K562 (cell line): ENCODE results near the gene NES. TPM values are rescaled to one million over a fixed set of nuclear protein-coding genes. Genes with fewer than 3 reads are reported as not detected.

ENCODE experiments used
- BACH1 ChIP-seq: fragments of 200-800 bp; sonication (Bioruptor generic); IDR thresholded peaks from 2 replicates; pipeline ENCODE4 v1.6.1; 2016; ENCODE audit warnings: missing genetic modification characterization, missing compliant biosample characterization
- BCOR ChIP-seq: fragments of 450-650 bp; IDR thresholded peaks from 2 replicates; pipeline ENCODE4 v1.6.1; 2016
- CREB1 ChIP-seq, 2 experiments: sonication (generic) in 1 of 2; formaldehyde crosslinking in 1 of 2; IDR thresholded peaks; 2 replicates each; pipeline versions ENCODE4 v1.6.1 to v1.8.0; 2012 to 2022; ENCODE audit warnings: inconsistent platforms in 1 of 2, mild to moderate bottlenecking in 1 of 2, missing genetic modification reagents in 1 of 2, moderate library complexity in 1 of 2
- CTCF ChIP-seq, 3 experiments: IDR thresholded peaks in 2 of 3; conservative IDR thresholded peaks in 1 of 3; 2 replicates each; pipeline ENCODE4 v1.5.1; 2011 to 2012; ENCODE audit warnings: low read length in 3 of 3, mild to moderate bottlenecking in 3 of 3, control low read depth in 2 of 3, improper control_type of control experiment in 1 of 3, inconsistent platforms in 1 of 3, low read depth in 1 of 3, mixed read lengths in 1 of 3, moderate library complexity in 1 of 3; ENCODE audit not compliant: insufficient read depth in 2 of 3
- EHMT2 ChIP-seq: fragments of 450-650 bp; IDR thresholded peaks from 2 replicates; pipeline ENCODE4 v1.6.1; 2018; ENCODE audit warnings: antibody characterized with exemption
- FOXK1 ChIP-seq: sonication (generic); formaldehyde crosslinking; IDR thresholded peaks from 2 replicates; pipeline ENCODE4 v1.8.0; 2022; ENCODE audit warnings: missing genetic modification reagents, mild to moderate bottlenecking, borderline replicate concordance
- KDM4B ChIP-seq, 2 experiments: fragments of 450-650 bp in 1 of 2; sonication (generic) in 1 of 2; IDR thresholded peaks; 2 replicates each; pipeline ENCODE4 v1.6.1; 2016 to 2017; ENCODE audit warnings: borderline replicate concordance in 2 of 2, antibody characterized with exemption in 1 of 2, low read depth in 1 of 2, mild to moderate bottlenecking in 1 of 2
- MBD2 ChIP-seq: sonication (generic); IDR thresholded peaks from 2 replicates; pipeline ENCODE4 v1.6.1; 2016; ENCODE audit warnings: low read depth, borderline replicate concordance
- MCM3 ChIP-seq: fragments of 450-650 bp; IDR thresholded peaks from 2 replicates; pipeline ENCODE4 v1.6.1; 2016
- NFRKB ChIP-seq: fragments of 450-650 bp; IDR thresholded peaks from 2 replicates; pipeline ENCODE4 v1.6.1; 2016; ENCODE audit warnings: low read depth
- YY1 ChIP-seq, 3 experiments: IDR thresholded peaks; 2 replicates each; pipeline ENCODE4 v1.6.1; 2011; ENCODE audit warnings: low read length in 2 of 3, mild to moderate bottlenecking in 2 of 3, moderate library complexity in 2 of 3, borderline replicate concordance in 1 of 3, control low read depth in 1 of 3, low read depth in 1 of 3; ENCODE audit not compliant: insufficient read depth in 3 of 3, insufficient replicate concordance in 2 of 3, control insufficient read depth in 1 of 3, insufficient read length in 1 of 3; ENCODE audit errors: extremely low read depth in 1 of 3
- ZBTB33 ChIP-seq: sonication (generic); formaldehyde crosslinking; IDR thresholded peaks from 2 replicates; pipeline ENCODE4 v1.8.1; 2023; ENCODE audit warnings: mild to moderate bottlenecking, missing genetic modification reagents
- ZBTB34 ChIP-seq: fragments of 250-450 bp; sonication (Bioruptor Pico); IDR thresholded peaks from 2 replicates; pipeline ENCODE4 v1.8.0; 2021; ENCODE audit warnings: mild to moderate bottlenecking, moderate library complexity
- ZBTB5 ChIP-seq: fragments of 450-650 bp; IDR thresholded peaks from 2 replicates; pipeline ENCODE4 v1.6.1; 2017; ENCODE audit warnings: antibody characterized with exemption
- ZBTB7A ChIP-seq: IDR thresholded peaks from 2 replicates; pipeline ENCODE4 v1.6.1; 2011; ENCODE audit warnings: low read depth, mild to moderate bottlenecking, low read length, moderate library complexity, borderline replicate concordance; ENCODE audit not compliant: control insufficient read depth
- ZBTB8A ChIP-seq: fragments of 450-650 bp; IDR thresholded peaks from 2 replicates; pipeline ENCODE4 v1.6.1; 2018; ENCODE audit warnings: mild to moderate bottlenecking, moderate library complexity; ENCODE audit not compliant: partially characterized antibody
- ZNF384 ChIP-seq: IDR thresholded peaks from 2 replicates; pipeline ENCODE4 v1.6.1; 2012; ENCODE audit warnings: low read depth, low read length, improper control_type of control experiment
- polyA plus RNA-seq, 8 experiments: library from polyadenylated mRNA; depleted of rRNA in 4 of 8; stranded (reverse) in 5 of 8; unstranded in 3 of 8; fragments of >200 nt; fragmentation: Nextera tagmentation in 2 of 8; fragmentation: Illumina TruSeq in 1 of 8; extraction: Ambion mirVana in 2 of 8; extraction: Trizol in 1 of 8; gene quantifications; 2 replicates each; pipeline versions ENCODE4 v1.2.1 to v1.2.3, GENCODE V29; 2011 to 2014; ENCODE audit warnings: inconsistent platforms in 1 of 8, missing spikeins in 1 of 8
- total RNA-seq, 7 experiments: library from RNA; depleted of rRNA in 6 of 7; stranded (reverse); fragments of >200 nt in 6 of 7; fragmentation: Illumina TruSeq in 2 of 7; extraction: Trizol in 2 of 7; gene quantifications; 2 replicates each; pipeline versions ENCODE4 v1.2.1 to v1.2.3, GENCODE V29; 2011 to 2021; ENCODE audit warnings: low replicate concordance in 1 of 7

The NES gene
- total and polyA plus RNA-seq, 9 of the 15 experiments (the other 6 are each of a cell fraction or from before 2014, with no cell fraction given): 0.10 to 8.6 (median 4.2) TPM

- no peak for TF ChIP-seq ZBTB5
- no peak for TF ChIP-seq ZBTB8A
- peak; percentile 67; the same call in 1 of the 2 replicates for TF ChIP-seq BACH1
- TF ChIP-seq ZBTB7A: peak; percentile 83; the same call in 1 of the 2 replicates
- TF ChIP-seq NFRKB: peak; percentile 56; the same call in 1 of the 2 replicates
- peak in 1 of 3 experiments; percentile 17; a peak in 2 of 6 replicates for TF ChIP-seq CTCF (IDR thresholded peaks at IDR 0.05 in 2 of 3, conservative IDR thresholded peaks at IDR 0.05 in 1 of 3; ENCODE audit: insufficient read depth in 2 of 3, low read depth in 1 of 3, low read length in 3 of 3)
- TF ChIP-seq MBD2: no peak
- peak; percentile 46; the same call in 1 of the 2 replicates for TF ChIP-seq FOXK1 (CRISPR knock-in tag)
- peak in 1 of 3 experiments; percentile 13 for TF ChIP-seq YY1 (IDR thresholded peaks at IDR 0.05; ENCODE audit: borderline replicate concordance in 1 of 3, control insufficient read depth in 1 of 3, extremely low read depth in 1 of 3, insufficient read depth in 3 of 3, insufficient read length in 1 of 3, insufficient replicate concordance in 2 of 3, low read depth in 1 of 3, low read length in 2 of 3)
- TF ChIP-seq BCOR: peak; percentile 83
- TF ChIP-seq MCM3: no peak
- no peak for TF ChIP-seq EHMT2
- TF ChIP-seq CREB1 (IDR thresholded peaks at IDR 0.05): no peak
- peak; percentile 59; the same call in 1 of the 2 replicates for TF ChIP-seq CREB1 (CRISPR knock-in tag; IDR thresholded peaks at IDR 0.05)
- TF ChIP-seq KDM4B (IDR thresholded peaks at IDR 0.05; ENCODE audit: borderline replicate concordance in 2 of 2, low read depth in 1 of 2): no peak
- TF ChIP-seq ZNF384: no peak
- TF ChIP-seq ZBTB33 (CRISPR knock-in tag): peak; percentile 46; the same call in 1 of the 2 replicates
- TF ChIP-seq ZBTB34 (CRISPR knock-in tag): 0 out of 2 replicates have a peak, but pooled peaks have one; percentile 21
Observed at GRCh38 chr1:156693848-156694689, 16.9 kb upstream of the NES start (continued).
